Mesenchymal stem cell (in vitro differentiated cells and primary cell): Measurements from ENCODE around the gene SRRM4.

ENCODE experiments used
- DNase-seq: peaks from one replicate; pipeline ENCODE4 v3.0.0-alpha.2; 2013
- H2AFZ ChIP-seq: one replicate; pipeline ENCODE4 v1.6.1; 2013; ENCODE audit warnings: low read depth, mild to moderate bottlenecking, control low read depth, inconsistent platforms, low read length, moderate library complexity
- H2AK5ac ChIP-seq: 2 replicates; pipeline ENCODE4 v1.6.1; 2013; ENCODE audit warnings: low read length, moderate library complexity, mild to moderate bottlenecking, inconsistent platforms; ENCODE audit not compliant: severe bottlenecking
- H2BK120ac ChIP-seq: one replicate; pipeline ENCODE4 v1.6.1; 2013; ENCODE audit warnings: low read depth, mild to moderate bottlenecking, inconsistent platforms, low read length, moderate library complexity
- H2BK12ac ChIP-seq, 2 experiments: one replicate each; pipeline ENCODE4 v1.6.1; 2013; ENCODE audit warnings: inconsistent platforms in 2 of 2, low read length in 2 of 2, mild to moderate bottlenecking in 2 of 2, moderate library complexity in 2 of 2, control low read depth in 1 of 2
- H2BK15ac ChIP-seq: one replicate; pipeline ENCODE4 v1.6.1; 2013; ENCODE audit warnings: mild to moderate bottlenecking, low read depth, inconsistent platforms; ENCODE audit not compliant: poor library complexity, severe bottlenecking
- H2BK5ac ChIP-seq: 2 replicates; pipeline ENCODE4 v1.6.1; 2013; ENCODE audit warnings: low read depth, mild to moderate bottlenecking, low read length, control low read depth, inconsistent platforms; ENCODE audit not compliant: poor library complexity, severe bottlenecking
- H3K14ac ChIP-seq, 2 experiments: one replicate each; pipeline ENCODE4 v1.6.1; 2013; ENCODE audit warnings: inconsistent platforms in 2 of 2, low read length in 2 of 2, control low read depth in 1 of 2, mild to moderate bottlenecking in 1 of 2, moderate library complexity in 1 of 2
- H3K18ac ChIP-seq, 2 experiments: one replicate each; pipeline ENCODE4 v1.6.1; 2013; ENCODE audit warnings: inconsistent platforms in 2 of 2, low read length in 2 of 2, control low read depth in 1 of 2, low read depth in 1 of 2, mild to moderate bottlenecking in 1 of 2
- H3K23ac ChIP-seq, 2 experiments: one replicate each; pipeline ENCODE4 v1.6.1; 2013; ENCODE audit warnings: inconsistent platforms in 2 of 2, low read length in 2 of 2, mild to moderate bottlenecking in 2 of 2, moderate library complexity in 2 of 2, control low read depth in 1 of 2
- H3K27ac ChIP-seq: 2 replicates; pipeline ENCODE4 v1.5.1; 2013; ENCODE audit warnings: mild to moderate bottlenecking, moderate library complexity, low read length, control low read depth, inconsistent platforms; ENCODE audit not compliant: poor library complexity, severe bottlenecking
- H3K27me3 ChIP-seq, 2 experiments: 2 replicates each; pipeline versions ENCODE4 v1.6.1 to v1.7.0; 2013; ENCODE audit warnings: low read length in 2 of 2, mild to moderate bottlenecking in 2 of 2, moderate library complexity in 2 of 2, control low read depth in 1 of 2, inconsistent platforms in 1 of 2; ENCODE audit not compliant: control insufficient read depth in 1 of 2, insufficient read depth in 1 of 2
- H3K36me3 ChIP-seq, 2 experiments: 2 replicates each; pipeline versions ENCODE4 v1.6.1 to v1.7.0; 2013; ENCODE audit warnings: low read length in 2 of 2, control low read depth in 1 of 2, inconsistent platforms in 1 of 2, low read depth in 1 of 2, mild to moderate bottlenecking in 1 of 2; ENCODE audit not compliant: insufficient read depth in 2 of 2, control insufficient read depth in 1 of 2
- H3K4ac ChIP-seq, 2 experiments: one replicate each; pipeline ENCODE4 v1.6.1; 2013; ENCODE audit warnings: inconsistent platforms in 2 of 2, low read length in 2 of 2, mild to moderate bottlenecking in 2 of 2, moderate library complexity in 2 of 2, control low read depth in 1 of 2, low read depth in 1 of 2
- H3K4me1 ChIP-seq: 2 replicates; pipeline ENCODE4 v1.6.1; 2013; ENCODE audit warnings: low read depth, low read length, control low read depth; ENCODE audit not compliant: control insufficient read depth, insufficient read depth
- H3K4me2 ChIP-seq: 2 replicates; pipeline ENCODE4 v1.6.1; 2013; ENCODE audit warnings: low read length, mild to moderate bottlenecking, inconsistent platforms; ENCODE audit not compliant: poor library complexity, severe bottlenecking
- H3K4me3 ChIP-seq, 2 experiments: 2 replicates each; pipeline versions ENCODE4 v1.5.1 to v1.7.0; 2013; ENCODE audit warnings: low read length in 2 of 2, mild to moderate bottlenecking in 2 of 2, control low read depth in 1 of 2, low read depth in 1 of 2; ENCODE audit not compliant: insufficient read depth in 1 of 2
- H3K79me1 ChIP-seq: replicated peaks from 2 replicates; pipeline ENCODE4 v1.6.1; 2013; ENCODE audit warnings: mild to moderate bottlenecking, control low read depth, low read length, inconsistent platforms; ENCODE audit not compliant: poor library complexity, severe bottlenecking
- H3K9ac ChIP-seq: 2 replicates; pipeline ENCODE4 v1.7.0; 2013; ENCODE audit warnings: mild to moderate bottlenecking, low read length, moderate library complexity
- H3K9me3 ChIP-seq: 2 replicates; pipeline ENCODE4 v1.7.0; 2013; ENCODE audit warnings: mild to moderate bottlenecking, low read length; ENCODE audit not compliant: control insufficient read depth
- H4K8ac ChIP-seq: one replicate; pipeline ENCODE4 v1.6.1; 2013; ENCODE audit warnings: inconsistent platforms, mild to moderate bottlenecking, low read length, moderate library complexity
- H4K91ac ChIP-seq: one replicate; pipeline ENCODE4 v1.6.1; 2013; ENCODE audit warnings: mild to moderate bottlenecking, low read length, inconsistent platforms
- WGBS: methylation state at CpG from one replicate; pipeline ENCODE4 v1.1.7; 2013; ENCODE audit warnings: mixed read lengths; 5-methylcytosine and 5-hydroxymethylcytosine counted together

SRRM4 gene

DNA sequence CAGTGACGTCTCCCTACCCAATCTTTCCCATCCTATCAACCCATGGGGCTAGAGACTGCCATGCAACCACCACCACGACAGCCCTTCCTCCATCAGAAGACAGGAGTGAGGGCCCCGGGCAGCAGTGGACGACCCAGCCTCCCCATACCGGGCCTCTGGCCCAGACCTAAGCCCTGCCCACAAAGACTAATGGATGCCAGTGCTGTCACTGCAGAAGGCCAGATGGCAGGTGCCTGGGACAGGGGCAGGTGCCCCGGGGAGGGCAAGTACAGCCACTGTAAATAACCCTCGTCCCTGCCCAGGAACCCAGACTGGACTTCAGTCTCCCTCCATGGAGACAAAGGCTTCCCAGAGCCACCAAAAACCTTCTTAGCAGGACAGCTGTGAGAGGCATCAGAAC is 177.1 kb downstream of the SRRM4 start:
- 78% methylated on average over 7 of the region's 7 CpGs for WGBS
- no peaks in the 10 kb centered on the region for H3K9me3 ChIP-seq
- H2BK12ac ChIP-seq, result no peak overlapping the region
- H3K36me3 ChIP-seq, result no peaks in the 10 kb centered on the region
- no peak overlapping the region for H4K8ac ChIP-seq
- no peak overlapping the region for H3K23ac ChIP-seq
- H3K4me1 ChIP-seq, result peaks cover under 1% of the 10 kb centered on the region
- H3K4ac ChIP-seq, result no peak overlapping the region
- no peak overlapping the region for H3K9ac ChIP-seq
- no peak overlapping the region for H2AFZ ChIP-seq
- H3K27me3 ChIP-seq, result peaks cover 0 to 17% of the 10 kb centered on the region in 2 experiments
- no peaks in the 10 kb centered on the region for H3K79me1 ChIP-seq
- H3K4me3 ChIP-seq, result no peak overlapping the region
- no peak overlapping the region for H2AK5ac ChIP-seq
- no peak overlapping the region for H2BK15ac ChIP-seq
- H2BK120ac ChIP-seq, result no peak overlapping the region
- no peak for DNase-seq
- H3K4me2 ChIP-seq, result no peak overlapping the region
- H2BK5ac ChIP-seq, result no peak overlapping the region
- no peak overlapping the region for H3K14ac ChIP-seq
- no peak overlapping the region for H3K18ac ChIP-seq
- no peak overlapping the region for H3K27ac ChIP-seq
- H4K91ac ChIP-seq, result no peak overlapping the region

- Histone ChIP-seq H2BK120ac (no peak overlapping the region), H2BK12ac (no peak overlapping the region), H3K36me3 (no peaks in the 10 kb centered on the region), H3K27ac (no peak overlapping the region), H3K23ac (no peak overlapping the region), H3K4me3 (no peak overlapping the region), H3K14ac (no peak overlapping the region), H3K4me2 (no peak overlapping the region), H2AK5ac (no peak overlapping the region), H3K79me1 (no peaks in the 10 kb centered on the region), H2BK5ac (no peak overlapping the region), H2AFZ (no peak overlapping the region), H2BK15ac (no peak overlapping the region), H3K4me1 (no peaks in the 10 kb centered on the region), H3K9ac (no peak overlapping the region), H3K4ac (no peak overlapping the region), H3K9me3 (no peaks in the 10 kb centered on the region), H3K18ac (no peak overlapping the region), H4K8ac (no peak overlapping the region), H3K27me3 (peaks cover 9 to 24% of the 10 kb centered on the region in 2 experiments), H4K91ac (no peak overlapping the region)
- WGBS, result 89% methylated on average over 2 of the region's 2 CpGs
- DNase-seq, result no peak
Measured at GRCh38 chr12:119159844-119160243, 178.5 kb downstream of the SRRM4 start.

GRCh38 chr12:119167902-119168301 is 186.6 kb downstream of the SRRM4 start:
- Histone ChIP-seq H2AK5ac (no peak overlapping the region), H3K79me1 (no peaks in the 10 kb centered on the region), H4K8ac (no peak overlapping the region), H2BK15ac (no peak overlapping the region), H3K9me3 (no peaks in the 10 kb centered on the region), H3K36me3 (no peaks in the 10 kb centered on the region), H3K23ac (no peak overlapping the region), H3K9ac (no peak overlapping the region), H3K4me1 (no peaks in the 10 kb centered on the region), H4K91ac (no peak overlapping the region), H3K4me3 (no peak overlapping the region), H3K27ac (no peak overlapping the region), H3K14ac (no peak overlapping the region), H2AFZ (no peak overlapping the region), H3K4me2 (no peak overlapping the region), H2BK12ac (no peak overlapping the region), H3K18ac (no peak overlapping the region), H2BK5ac (no peak overlapping the region), H2BK120ac (no peak overlapping the region), H3K27me3 (peaks cover 24 to 46% of the 10 kb centered on the region in 2 experiments), H3K4ac (no peak overlapping the region)
- DNase-seq, result no peak
- 81% methylated on average over 2 of the region's 3 CpGs for WGBS

GRCh38 chr12:119168721-119169120 is 187.4 kb downstream of the SRRM4 start:
- Histone ChIP-seq H3K36me3 (no peaks in the 10 kb centered on the region), H2BK120ac (no peak overlapping the region), H3K4me1 (peaks cover 2% of the 10 kb centered on the region), H3K4me3 (no peak overlapping the region), H3K4ac (no peak overlapping the region), H3K18ac (no peak overlapping the region), H2AFZ (no peak overlapping the region), H3K27ac (no peak overlapping the region), H4K91ac (no peak overlapping the region), H4K8ac (no peak overlapping the region), H2BK15ac (no peak overlapping the region), H3K79me1 (no peaks in the 10 kb centered on the region), H2AK5ac (no peak overlapping the region), H2BK5ac (no peak overlapping the region), H3K27me3 (peaks cover 21 to 50% of the 10 kb centered on the region in 2 experiments), H3K4me2 (no peak overlapping the region), H2BK12ac (no peak overlapping the region), H3K9me3 (no peaks in the 10 kb centered on the region), H3K23ac (no peak overlapping the region), H3K14ac (no peak overlapping the region), H3K9ac (no peak overlapping the region)
- 75% methylated on average over 3 of the region's 3 CpGs for WGBS
- no peak for DNase-seq
